ENCODE data around the gene PDE4DIP. TPM values are rescaled to one million over a fixed set of nuclear protein-coding genes. Genes with fewer than 3 reads are reported as not detected.
"Not testable (repeated sequence)": the region's sequence is repeated elsewhere in the genome, so short reads cannot be mapped to it uniquely, and the experiment has no call there.

PDE4DIP gene
- total RNA-seq, 2 donors from 2014 or later = 36.6 to 49.8 TPM

- H3K36me3 ChIP-seq (replicated peaks in 1 of 2; ENCODE audit: insufficient read depth in 1 of 2, low read depth in 2 of 2); H3K4me1 ChIP-seq; H3K4me3 ChIP-seq; ATAC-seq; DNase-seq; intact Hi-C loops (cut with DNase I); H3K27me3 ChIP-seq; H3K9me3 ChIP-seq; H3K27ac ChIP-seq: not testable (repeated sequence)
These were observed 85.0 kb downstream of the PDE4DIP start for GRCh38 chr1:148929253-148929652.

GRCh38 chr1:148935381-148936002, 91.3 kb downstream of the PDE4DIP start:
- H3K4me3 ChIP-seq; H3K27ac ChIP-seq; H3K4me1 ChIP-seq; H3K9me3 ChIP-seq; H3K27me3 ChIP-seq; ATAC-seq; intact Hi-C loops (cut with DNase I); DNase-seq; H3K36me3 ChIP-seq (replicated peaks in 1 of 2; ENCODE audit: insufficient read depth in 1 of 2, low read depth in 2 of 2): not testable (repeated sequence)
- WGBS, 2 donors = no CpG with 5 or more reads among the region's 3 CpGs

- DNase-seq; H3K27ac ChIP-seq; H3K4me3 ChIP-seq; H3K9me3 ChIP-seq; H3K4me1 ChIP-seq; H3K36me3 ChIP-seq (replicated peaks in 1 of 2; ENCODE audit: insufficient read depth in 1 of 2, low read depth in 2 of 2); ATAC-seq; H3K27me3 ChIP-seq; intact Hi-C loops (cut with DNase I): not testable (repeated sequence)
- WGBS, 2 donors = no CpG with 5 or more reads among the region's 3 CpGs
These were observed 98.7 kb downstream of the PDE4DIP start for GRCh38 chr1:148942906-148943305.

GRCh38 chr1:148945130-148945529, 100.9 kb downstream of the PDE4DIP start:
- H3K9me3 ChIP-seq; DNase-seq; H3K4me3 ChIP-seq; intact Hi-C loops (cut with DNase I); H3K27me3 ChIP-seq; H3K4me1 ChIP-seq; H3K36me3 ChIP-seq (replicated peaks in 1 of 2; ENCODE audit: insufficient read depth in 1 of 2, low read depth in 2 of 2); H3K27ac ChIP-seq; ATAC-seq: not testable (repeated sequence)
- no CpG with 5 or more reads among the region's 1 CpG for WGBS, 2 donors

GRCh38 chr1:148948768-148949167, 104.5 kb downstream of the PDE4DIP start:
- WGBS, 2 donors = 77 to 80% methylated on average over 4 of the region's 4 CpGs

GRCh38 chr1:148951336-148952227, 107.4 kb downstream of the PDE4DIP start:
- intact Hi-C loops (cut with DNase I); H3K36me3 ChIP-seq (replicated peaks in 1 of 2; ENCODE audit: insufficient read depth in 1 of 2, low read depth in 2 of 2); H3K27me3 ChIP-seq; H3K4me1 ChIP-seq; H3K9me3 ChIP-seq: not testable (repeated sequence)
- H3K27ac ChIP-seq = peak overlapping the region; percentile 15 to 83 (median 74)
- DNase-seq (peak; percentile 80 to 86 (median 83)), ATAC-seq (peak; percentile 89)
- 0 to 2% methylated on average over 8 to 10 of the region's 44 CpGs for WGBS, 2 donors
- H3K4me3 ChIP-seq = peak overlapping the region; percentile 7 to 39
- TF ChIP-seq POLR2A (IDR thresholded peaks at IDR 0.05) = peak in 2 of 3 donors; percentile 60 to 67
- TF ChIP-seq CTCF (IDR thresholded peaks at IDR 0.05) = peak in 4 of 7 experiments; percentile 29 to 39 (median 36)

More at GRCh38 chr1:148948768-148949167, 104.5 kb downstream of the PDE4DIP start:
- ATAC-seq; intact Hi-C loops (cut with DNase I); H3K27ac ChIP-seq; H3K4me3 ChIP-seq; H3K9me3 ChIP-seq; H3K4me1 ChIP-seq; H3K27me3 ChIP-seq; H3K36me3 ChIP-seq (replicated peaks in 1 of 2; ENCODE audit: insufficient read depth in 1 of 2, low read depth in 2 of 2); DNase-seq: not testable (repeated sequence)

GRCh38 chr1:148952253-148952937, 108.2 kb downstream of the PDE4DIP start:
- H3K27me3 ChIP-seq; H3K9me3 ChIP-seq; H3K4me1 ChIP-seq; intact Hi-C loops (cut with DNase I); H3K36me3 ChIP-seq (replicated peaks in 1 of 2; ENCODE audit: insufficient read depth in 1 of 2, low read depth in 2 of 2): not testable (repeated sequence)
- ATAC-seq = peak; percentile 84
- 0% methylated on average over 2 of the region's 66 CpGs; no CpG with 5 or more reads in 1 of the 2 donors for WGBS, 2 donors
- peak; percentile 79 to 86 (median 84) for DNase-seq
- Histone ChIP-seq H3K27ac (peak overlapping the region; percentile 15 to 83 (median 74)), H3K4me3 (peak overlapping the region; percentile 7 to 39)

GRCh38 chr1:148952938-148953616, 108.8 kb downstream of the PDE4DIP start:
- intact Hi-C loops (cut with DNase I); H3K9me3 ChIP-seq; ATAC-seq; H3K4me1 ChIP-seq; H3K27me3 ChIP-seq; H3K36me3 ChIP-seq (replicated peaks in 1 of 2; ENCODE audit: insufficient read depth in 1 of 2, low read depth in 2 of 2): not testable (repeated sequence)
- DNase-seq = peak in 2 of 4 donors; percentile 6 to 13
- WGBS, 2 donors = 0 to 2% methylated on average over 7 to 24 of the region's 28 CpGs
- H3K27ac ChIP-seq = peak overlapping the region in 2 of 4 donors; percentile 40 to 83
- H3K4me3 ChIP-seq = peak overlapping the region in 1 of 2 donors; percentile 27

GRCh38 chr1:148953730-148954129, 109.5 kb downstream of the PDE4DIP start:
- H3K4me3 ChIP-seq; intact Hi-C loops (cut with DNase I); H3K9me3 ChIP-seq; H3K4me1 ChIP-seq; H3K27ac ChIP-seq; H3K27me3 ChIP-seq; DNase-seq; ATAC-seq; H3K36me3 ChIP-seq (replicated peaks in 1 of 2; ENCODE audit: insufficient read depth in 1 of 2, low read depth in 2 of 2): not testable (repeated sequence)
- 5 to 14% methylated on average over 6 of the region's 7 CpGs for WGBS, 2 donors

GRCh38 chr1:148958343-148958742, 114.1 kb downstream of the PDE4DIP start:
- H3K27me3 ChIP-seq; intact Hi-C loops (cut with DNase I); H3K9me3 ChIP-seq; H3K36me3 ChIP-seq (replicated peaks in 1 of 2; ENCODE audit: insufficient read depth in 1 of 2, low read depth in 2 of 2); H3K4me1 ChIP-seq; ATAC-seq; H3K27ac ChIP-seq; DNase-seq; H3K4me3 ChIP-seq: not testable (repeated sequence)
